NCI-H1930 (cell line): ENCODE data around the gene ZNF747.

Source experiments
- DNase-seq, 2 experiments: peaks; one replicate each; lab custom pipeline; 2025; lab: John Stamatoyannopoulos, UW

ZNF747 gene

GRCh38 chr16:30534368-30535105 is at the start of gene ZNF747:
TSS of gene ZNF747 (minus strand) at chr16:30534858. CDS start at chr16:30534679, 179 bp downstream.
- DNase-seq, result peak; percentile 90 to 95

DNA sequence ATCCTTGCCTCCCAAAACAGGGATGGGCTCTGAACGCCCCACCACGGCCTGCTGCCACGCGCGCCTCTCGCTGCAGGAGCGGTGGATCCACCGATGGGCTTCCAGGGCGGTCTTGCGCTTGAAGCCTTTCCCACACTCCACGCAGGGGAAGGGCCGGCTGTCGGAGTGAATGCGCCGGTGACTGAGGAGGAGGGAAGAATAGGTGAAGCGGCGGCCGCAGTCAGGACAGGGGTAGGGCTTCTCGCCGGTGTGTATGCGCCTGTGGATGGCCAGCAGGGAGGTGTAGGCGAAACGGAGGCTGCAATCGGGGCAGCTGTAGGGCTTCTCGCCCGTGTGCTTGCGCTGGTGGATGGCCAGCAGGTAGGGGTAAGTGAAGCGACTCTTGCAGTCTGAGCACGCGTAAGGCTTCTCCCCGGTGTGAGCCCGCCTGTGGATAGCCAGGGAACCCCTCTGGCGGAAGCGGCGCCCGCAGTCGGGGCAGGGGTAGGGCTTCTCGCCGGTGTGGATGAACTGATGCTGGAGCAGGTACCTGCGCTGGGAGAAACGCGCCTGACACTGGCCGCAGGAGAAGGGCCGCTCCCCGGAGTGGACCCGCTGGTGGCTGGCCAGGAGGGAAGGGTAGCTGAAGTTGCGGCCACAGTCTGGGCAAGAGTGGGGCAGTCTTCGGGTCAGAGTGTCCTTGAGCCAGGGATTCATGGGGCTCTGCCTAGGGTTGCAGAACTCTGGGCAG is 48.1 kb upstream of the ZNF747 start:
- no peak for DNase-seq

DNA sequence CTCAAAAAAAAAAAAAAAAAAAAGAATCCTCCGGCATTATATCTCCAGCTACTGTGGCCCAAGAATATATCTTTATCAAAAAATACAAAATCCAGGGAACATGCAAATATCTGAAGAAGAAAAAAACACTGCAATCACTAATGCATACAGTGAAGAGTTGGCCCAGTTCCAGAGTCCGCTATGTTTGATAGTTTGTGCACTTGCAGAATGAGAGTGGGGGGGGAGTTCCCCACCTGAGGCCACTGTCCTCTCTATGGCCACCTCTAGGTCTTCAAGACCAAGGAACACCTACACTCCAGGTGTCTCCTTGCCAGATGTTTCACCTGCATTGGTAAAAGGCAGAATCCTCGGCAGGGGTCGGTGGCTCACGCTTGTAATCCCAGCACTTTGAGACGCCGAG is 46.8 kb upstream of the ZNF747 start:
- DNase-seq, result no peak

DNA sequence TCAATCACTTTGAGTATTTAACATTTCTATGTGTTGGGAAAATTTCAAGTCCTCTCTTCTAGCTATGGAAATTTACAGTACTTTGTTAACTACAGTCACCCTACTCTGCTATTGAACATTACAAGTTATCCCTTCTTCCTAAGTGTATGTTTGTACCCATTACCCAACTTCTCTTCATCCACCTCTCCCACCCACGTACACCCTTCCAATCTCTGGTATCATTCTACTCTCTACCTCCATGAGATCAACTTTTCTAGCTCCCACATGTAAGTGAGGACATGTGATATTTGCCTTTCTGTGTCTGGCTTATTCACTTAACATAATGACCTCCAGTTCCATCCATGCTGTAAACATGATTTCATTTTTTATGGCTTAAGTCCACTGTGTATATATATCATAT is 40.0 kb upstream of the ZNF747 start:
- no peak for DNase-seq

- DNase-seq, result peak; percentile 88 to 90
Measured at GRCh38 chr16:30571445-30572322, 37.0 kb upstream of the ZNF747 start, which contains the start of gene ZNF688. TSS of gene ZNF688 (minus strand) at chr16:30571714. CDS start at chr16:30571629, 85 bp downstream.

GRCh38 chr16:30570636-30571444 is 36.2 kb upstream of the ZNF747 start:
- peak in 1 of 2 experiments; percentile 19 for DNase-seq

- DNase-seq, result no peak
Measured at GRCh38 chr16:30569746-30570635, 35.3 kb upstream of the ZNF747 start.

GRCh38 chr16:30569281-30569680 is 34.6 kb upstream of the ZNF747 start:
- no peak for DNase-seq

- DNase-seq, result no peak
Measured at GRCh38 chr16:30567991-30568638, 33.5 kb upstream of the ZNF747 start.

DNA sequence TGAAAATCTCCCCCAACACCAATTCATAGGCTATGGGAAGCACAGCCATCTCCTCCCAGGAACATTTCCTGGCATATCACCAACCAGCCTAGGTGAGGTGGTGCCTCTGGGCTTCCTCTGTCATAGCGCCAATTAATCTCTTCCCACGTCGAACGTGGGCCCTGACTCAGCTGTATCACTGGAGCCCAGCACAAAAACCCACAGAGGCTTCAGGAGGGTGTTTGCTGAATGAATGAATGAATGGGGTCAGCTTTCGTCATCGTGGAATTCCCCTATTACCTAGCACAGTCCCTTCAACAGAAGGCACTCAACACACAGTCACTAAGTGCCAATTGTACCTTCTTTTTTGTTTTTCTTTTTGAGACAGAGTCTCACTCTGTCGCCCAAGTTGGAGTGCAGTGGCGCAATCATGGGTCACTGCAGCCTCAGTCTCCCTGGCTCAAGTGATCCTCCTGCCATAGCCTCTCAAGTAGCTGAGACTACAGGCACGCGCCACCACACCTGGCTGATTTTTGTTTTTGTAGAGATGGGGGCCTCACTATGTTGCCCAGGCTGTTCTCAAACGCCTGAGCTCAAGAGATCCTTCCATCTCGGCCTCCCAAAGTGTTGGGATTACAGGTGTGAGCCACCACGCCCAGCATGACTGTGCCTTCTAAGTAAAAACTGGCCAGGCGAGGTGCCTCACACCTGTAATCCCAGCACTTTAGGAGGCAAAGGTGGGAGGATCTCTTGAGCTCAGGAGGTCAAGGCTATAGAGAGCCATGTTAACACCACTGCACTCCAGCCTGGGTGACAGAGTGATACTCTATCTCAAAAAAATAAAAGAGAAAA is 32.7 kb upstream of the ZNF747 start:
- DNase-seq, result no peak

DNA sequence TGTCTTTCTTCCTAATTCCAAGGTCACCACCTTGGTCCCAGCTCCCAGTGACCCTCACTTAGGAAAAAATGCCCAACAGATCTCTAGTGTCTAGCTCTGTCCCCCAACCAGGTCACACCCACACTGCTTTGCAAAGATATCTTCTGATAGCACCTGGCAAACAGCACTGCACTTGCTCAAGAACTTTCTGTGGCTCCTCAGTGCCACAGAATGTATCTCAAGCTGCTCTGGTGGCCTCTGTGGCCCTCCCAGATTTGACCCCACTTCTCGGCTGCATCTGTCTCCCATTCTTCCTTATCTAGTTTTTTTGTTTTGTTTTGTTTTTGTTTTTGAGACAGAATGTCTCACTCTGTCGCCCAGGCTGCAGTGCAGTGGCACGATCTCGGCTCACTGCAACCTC is 31.9 kb upstream of the ZNF747 start:
- no peak for DNase-seq

- no peak for DNase-seq
Measured at GRCh38 chr16:30565984-30566383, 31.3 kb upstream of the ZNF747 start.

GRCh38 chr16:30565526-30565925 is 30.9 kb upstream of the ZNF747 start:
- no peak for DNase-seq

GRCh38 chr16:30562021-30562420 is 27.4 kb upstream of the ZNF747 start:
- no peak for DNase-seq

DNA sequence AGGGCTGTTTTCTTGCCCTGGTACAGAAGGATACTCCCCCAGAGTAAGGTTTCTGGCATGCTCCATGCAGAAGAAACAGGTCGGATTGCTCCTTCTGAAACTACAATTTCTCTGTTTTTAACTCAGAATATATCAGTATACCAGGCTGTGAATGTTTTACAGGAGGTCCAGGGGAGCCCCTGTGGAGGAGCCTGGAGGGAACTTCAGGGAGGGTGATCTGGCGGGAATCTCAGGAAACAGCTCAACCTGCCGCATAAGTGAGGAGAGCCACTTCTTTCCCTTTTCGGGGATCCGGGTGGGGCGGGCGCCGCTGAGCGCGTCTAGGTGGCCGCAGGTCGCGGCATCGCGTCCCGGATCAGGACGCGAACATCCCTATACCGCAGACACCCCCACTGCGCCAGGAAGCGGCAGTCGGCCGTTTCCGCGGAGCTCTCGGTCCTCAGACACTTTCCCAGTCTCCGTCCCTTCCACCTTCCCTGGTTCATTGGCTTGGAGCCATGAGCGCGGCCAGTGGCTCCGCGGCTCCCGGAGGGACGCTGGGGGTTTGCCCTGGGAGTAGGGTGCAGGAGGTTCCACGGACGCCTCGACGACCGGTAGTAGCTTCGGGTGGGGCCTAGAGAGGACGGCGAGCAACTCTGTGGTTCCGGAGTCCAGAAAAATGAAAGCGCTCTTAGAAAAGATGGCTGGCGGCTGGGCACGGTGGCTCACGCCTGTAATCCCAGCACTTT is 26.6 kb upstream of the ZNF747 start:
- no peak for DNase-seq

DNA sequence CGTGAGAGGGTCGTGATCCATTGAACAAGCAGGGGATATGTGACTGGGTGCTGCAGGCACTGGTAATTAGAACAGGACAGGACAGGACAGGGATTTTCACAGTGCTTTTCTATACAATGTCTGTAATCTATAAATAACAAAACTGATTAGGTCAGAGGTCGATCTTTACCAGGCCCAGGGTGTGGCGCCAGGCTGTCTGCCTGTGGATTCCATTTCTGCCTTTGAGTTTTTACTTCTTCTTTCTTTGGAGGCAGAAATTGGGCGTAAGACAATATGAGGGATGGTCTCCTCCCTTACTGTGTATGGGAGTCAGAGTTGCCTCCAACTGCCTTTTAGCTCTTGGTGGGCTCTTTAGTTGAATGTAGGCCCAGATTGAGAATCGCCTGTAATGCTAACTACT is 25.0 kb upstream of the ZNF747 start:
- DNase-seq, result no peak

DNA sequence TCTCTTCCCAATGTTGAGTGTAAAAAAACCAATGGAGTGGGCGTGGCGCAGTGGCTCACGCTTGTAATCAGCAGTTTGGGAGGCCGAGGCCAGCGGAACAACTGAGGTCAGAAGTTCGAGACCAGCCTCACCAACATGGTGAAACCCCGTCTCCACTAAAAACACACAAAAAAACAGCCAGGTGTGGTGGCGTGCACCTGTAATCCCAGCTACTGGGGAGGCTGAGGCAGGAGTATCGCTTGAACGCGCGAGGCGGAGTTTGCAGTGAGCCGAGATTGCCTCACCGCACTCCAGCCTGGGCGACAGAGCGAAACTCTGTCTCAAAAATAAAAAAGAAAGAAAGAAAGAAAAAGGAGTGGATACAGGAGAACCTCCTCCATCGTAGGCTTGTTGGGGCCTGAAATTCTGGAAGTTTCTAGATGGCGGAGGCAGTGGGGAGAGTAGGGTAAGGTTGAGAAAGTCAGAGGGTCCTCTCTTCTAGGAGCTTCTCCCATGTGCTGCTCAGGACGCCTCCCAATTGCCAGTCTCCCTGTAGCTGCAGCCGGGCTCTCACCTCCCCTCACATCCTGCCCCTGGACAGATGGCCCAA is 24.2 kb upstream of the ZNF747 start:
- DNase-seq, result no peak
